ENCODE data around the gene CTDSP2.
A peak's percentile ranks its signal among the peaks of the same experiment; 100 is the strongest.
"Not testable (repeated sequence)": the region's sequence is repeated elsewhere in the genome, so short reads cannot be mapped to it uniquely, and the experiment has no call there.

The CTDSP2 gene

GRCh38 chr12:57869298-57869926, 22.9 kb upstream of the CTDSP2 start:
- Mint-ChIP-seq H3K36me3 (no peaks in the 10 kb centered on the region), H3K27me3 (peaks cover 11 to 19% of the 10 kb centered on the region in 2 donors), H3K4me3 (no peak overlapping the region), H3K27ac (no peak overlapping the region), H3K9me3 (no peaks in the 10 kb centered on the region), H3K4me1 (peaks cover 5 to 6% of the 10 kb centered on the region in 2 donors)
- DNase-seq, result no peak
- no peak for ATAC-seq (replicated peaks)

DNA sequence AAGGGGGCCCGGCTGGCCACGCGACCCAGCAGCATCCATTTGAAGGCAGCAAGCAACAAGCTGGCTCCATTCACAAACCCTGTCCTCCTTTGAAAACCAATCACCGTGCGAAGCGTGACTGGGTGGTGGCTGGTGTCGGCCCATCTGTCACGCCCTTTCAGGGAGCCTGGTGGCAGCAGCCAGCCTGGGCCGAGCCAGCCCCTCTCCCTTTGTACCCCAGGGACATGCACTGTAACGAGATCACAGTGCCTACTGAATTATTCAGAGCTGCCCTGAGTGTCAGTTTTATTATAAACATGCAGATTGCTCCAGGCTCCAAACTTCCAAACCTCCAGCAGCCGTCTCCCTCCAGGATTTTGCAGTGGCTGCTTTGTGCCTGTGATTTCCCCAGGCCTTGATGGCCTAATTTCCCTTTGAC, 22.3 kb upstream of the CTDSP2 start:
- ATAC-seq (replicated peaks) (no peak), DNase-seq (no peak)
- H3K4me1 Mint-ChIP-seq, result peaks cover 0 to 4% of the 10 kb centered on the region in 2 donors
- H3K9me3 Mint-ChIP-seq, result no peaks in the 10 kb centered on the region
- no peaks in the 10 kb centered on the region for H3K36me3 Mint-ChIP-seq
- peaks cover 17 to 21% of the 10 kb centered on the region in 2 donors for H3K27me3 Mint-ChIP-seq
- H3K4me3 Mint-ChIP-seq, result no peak overlapping the region
- no peak overlapping the region for H3K27ac Mint-ChIP-seq

DNA sequence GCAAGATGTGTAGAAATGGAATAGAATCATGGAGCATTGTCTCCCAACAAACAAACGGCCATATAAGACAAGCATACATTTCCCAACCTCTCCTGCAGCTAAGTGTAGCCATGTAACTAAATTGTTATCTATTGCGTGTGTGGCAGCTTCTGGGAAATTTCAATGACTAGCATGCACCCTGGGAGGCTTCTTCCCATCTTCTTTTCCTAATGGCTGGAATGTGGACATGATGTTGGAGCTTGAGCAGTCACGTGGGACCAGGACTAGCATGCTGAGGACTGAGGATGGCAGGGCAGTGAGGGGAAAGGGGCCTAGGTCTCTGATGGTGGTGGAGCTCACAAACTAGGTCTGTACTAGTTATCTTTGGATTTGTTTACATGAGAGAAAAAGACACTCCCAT, 21.7 kb upstream of the CTDSP2 start:
- Mint-ChIP-seq H3K27me3 (peaks cover 21 to 27% of the 10 kb centered on the region in 2 donors), H3K4me3 (no peak overlapping the region), H3K27ac (no peak overlapping the region), H3K9me3 (no peaks in the 10 kb centered on the region), H3K4me1 (peaks cover 0 to 4% of the 10 kb centered on the region in 2 donors), H3K36me3 (no peaks in the 10 kb centered on the region)
- ATAC-seq (replicated peaks) (no peak), DNase-seq (no peak)

- Mint-ChIP-seq H3K4me3 (no peak overlapping the region), H3K9me3 (no peaks in the 10 kb centered on the region), H3K4me1 (peaks cover 0 to 4% of the 10 kb centered on the region in 2 donors), H3K27ac (no peak overlapping the region), H3K36me3 (no peaks in the 10 kb centered on the region), H3K27me3 (peaks cover 30 to 33% of the 10 kb centered on the region in 2 donors)
- DNase-seq (no peak), ATAC-seq (replicated peaks) (no peak)
Observed at GRCh38 chr12:57866308-57867019, 19.9 kb upstream of the CTDSP2 start.

DNA sequence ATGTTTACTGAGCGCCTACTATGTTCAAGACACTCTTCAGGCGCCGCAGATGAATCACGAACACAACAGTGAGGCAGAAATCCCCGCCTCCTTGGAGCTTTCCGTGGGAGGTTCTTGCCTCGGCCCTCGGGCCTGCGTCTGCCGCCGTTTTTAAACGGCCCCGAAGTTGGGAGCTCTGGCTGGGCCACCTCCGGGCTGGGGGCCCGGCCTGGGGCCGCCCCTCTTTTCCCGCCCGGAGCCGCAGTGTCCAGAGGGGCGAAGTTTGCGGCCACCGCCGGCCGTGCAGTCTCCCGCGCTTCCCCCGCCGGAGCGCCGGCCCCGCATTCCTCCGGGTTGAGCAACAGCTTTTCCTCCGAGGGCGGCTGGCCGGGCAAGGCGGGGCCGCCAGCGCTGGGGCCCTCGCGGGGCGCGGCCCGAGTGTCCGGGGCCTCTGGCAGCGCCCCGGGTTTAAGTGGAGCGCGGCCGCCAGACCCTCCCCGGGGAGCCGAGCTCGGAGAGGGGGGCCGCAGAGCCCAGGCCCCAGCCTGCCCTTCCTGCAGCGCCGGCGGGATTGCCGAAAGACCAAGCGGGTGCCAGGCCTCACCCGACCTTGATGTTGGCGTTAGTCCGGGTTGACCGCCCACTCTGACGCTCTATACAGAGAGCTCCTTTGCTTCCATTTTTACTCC, 18.7 kb upstream of the CTDSP2 start:
- peak overlapping the region; percentile 78 to 82 for H3K4me3 Mint-ChIP-seq
- peak; percentile 33 for DNase-seq
- H3K9me3 Mint-ChIP-seq, result no peaks in the 10 kb centered on the region
- H3K4me1 Mint-ChIP-seq, result peaks cover 0 to 4% of the 10 kb centered on the region in 2 donors
- H3K36me3 Mint-ChIP-seq, result no peaks in the 10 kb centered on the region
- peak overlapping the region; percentile 67 for H3K27ac Mint-ChIP-seq
- H3K27me3 Mint-ChIP-seq, result peaks cover 33 to 36% of the 10 kb centered on the region in 2 donors
- ATAC-seq (replicated peaks), result peak; percentile 84 to 91

- Mint-ChIP-seq H3K4me3 (peak overlapping the region; percentile 78 to 82), H3K4me1 (peaks cover 0 to 4% of the 10 kb centered on the region in 2 donors), H3K36me3 (no peaks in the 10 kb centered on the region), H3K27ac (no peak overlapping the region), H3K9me3 (no peaks in the 10 kb centered on the region), H3K27me3 (peaks cover 39 to 43% of the 10 kb centered on the region in 2 donors)
- DNase-seq (no peak), ATAC-seq (replicated peaks) (peak; percentile 17 to 37)
Observed at GRCh38 chr12:57864442-57865083, 18.0 kb upstream of the CTDSP2 start.

GRCh38 chr12:57863676-57864075, 17.1 kb upstream of the CTDSP2 start:
- Mint-ChIP-seq H3K36me3 (no peaks in the 10 kb centered on the region), H3K4me1 (peaks cover 0 to 4% of the 10 kb centered on the region in 2 donors), H3K9me3 (no peaks in the 10 kb centered on the region), H3K27me3 (peaks cover 43 to 48% of the 10 kb centered on the region in 2 donors), H3K4me3 (no peak overlapping the region), H3K27ac (no peak overlapping the region)
- DNase-seq, result no peak
- no peak for ATAC-seq (replicated peaks)

DNA sequence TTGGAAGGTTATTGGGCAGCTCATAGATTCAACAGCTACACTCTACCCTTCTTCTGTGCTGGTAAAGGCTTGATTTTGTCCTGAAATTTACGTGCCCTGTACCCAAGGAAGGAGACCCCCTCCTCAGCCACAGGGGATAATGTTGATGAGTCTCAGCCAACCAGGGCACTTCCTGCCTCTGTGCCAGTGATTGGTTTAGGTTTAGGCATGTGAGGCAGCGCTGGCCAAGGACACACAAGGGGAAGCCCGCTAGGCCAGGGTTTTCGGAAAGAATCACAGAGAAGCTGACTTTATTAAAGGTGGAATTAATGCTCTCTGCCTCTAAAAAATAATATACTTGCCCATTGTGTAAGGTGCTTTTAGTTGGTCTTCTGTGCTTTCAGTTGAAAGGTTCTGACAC, 15.4 kb upstream of the CTDSP2 start:
- Mint-ChIP-seq H3K4me3 (no peak overlapping the region), H3K4me1 (peaks cover 0 to 4% of the 10 kb centered on the region in 2 donors), H3K9me3 (no peaks in the 10 kb centered on the region), H3K27me3 (peaks cover 36 to 41% of the 10 kb centered on the region in 2 donors), H3K27ac (no peak overlapping the region), H3K36me3 (no peaks in the 10 kb centered on the region)
- DNase-seq, result no peak
- no peak for ATAC-seq (replicated peaks)

DNA sequence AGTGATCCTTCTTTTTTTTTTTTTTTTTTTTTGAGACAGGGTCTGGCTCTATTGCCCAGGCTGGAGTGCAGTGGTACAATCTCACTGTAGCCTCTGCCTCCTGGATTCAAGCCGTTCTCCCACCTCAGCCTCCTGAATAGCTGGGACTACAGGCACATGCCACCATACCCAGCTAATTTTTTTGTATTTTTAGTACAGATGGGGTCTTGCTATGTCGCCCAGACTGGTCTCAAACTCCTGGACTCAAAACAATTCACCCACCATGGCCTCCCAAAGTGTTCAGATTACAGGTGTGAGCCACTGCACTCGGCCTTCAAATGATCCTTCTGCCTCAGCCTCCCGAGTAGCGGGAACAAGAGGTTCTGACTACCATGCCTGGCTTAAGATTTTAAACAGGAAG, 14.4 kb upstream of the CTDSP2 start:
- not testable (repeated sequence) for DNase-seq; H3K9me3 Mint-ChIP-seq; H3K4me1 Mint-ChIP-seq; ATAC-seq (replicated peaks); H3K36me3 Mint-ChIP-seq; H3K4me3 Mint-ChIP-seq; H3K27ac Mint-ChIP-seq
- peaks cover 36 to 52% of the 10 kb centered on the region in 2 donors for H3K27me3 Mint-ChIP-seq

- no peak for DNase-seq
- H3K4me3 Mint-ChIP-seq, result no peak overlapping the region
- no peaks in the 10 kb centered on the region for H3K9me3 Mint-ChIP-seq
- no peaks in the 10 kb centered on the region for H3K36me3 Mint-ChIP-seq
- no peak overlapping the region for H3K27ac Mint-ChIP-seq
- no peak for ATAC-seq (replicated peaks)
- peaks cover 0 to 3% of the 10 kb centered on the region in 2 donors for H3K4me1 Mint-ChIP-seq
- peaks cover 42 to 50% of the 10 kb centered on the region in 2 donors for H3K27me3 Mint-ChIP-seq
Observed at GRCh38 chr12:57859121-57859520, 12.6 kb upstream of the CTDSP2 start.

DNA sequence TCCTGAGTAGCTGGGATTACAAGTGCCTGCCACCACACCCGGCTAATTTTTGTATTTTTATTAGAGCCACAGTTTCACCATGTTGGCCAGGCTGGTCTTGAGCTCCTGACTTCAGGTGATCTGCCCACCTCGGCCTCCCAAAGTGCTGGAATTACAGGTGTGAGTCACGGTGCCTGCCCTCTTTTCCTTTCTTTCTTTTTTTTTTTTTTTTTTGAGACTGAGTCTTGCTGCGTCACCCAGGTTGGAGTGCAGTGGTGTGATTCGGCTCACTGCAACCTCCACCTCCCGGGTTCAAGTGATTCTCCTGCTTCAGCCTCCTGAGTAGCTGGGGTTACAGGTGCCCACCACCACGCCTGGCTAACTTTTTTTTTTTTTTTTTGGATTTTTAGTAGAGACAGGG, 11.6 kb upstream of the CTDSP2 start:
- DNase-seq; H3K36me3 Mint-ChIP-seq; H3K9me3 Mint-ChIP-seq; H3K4me1 Mint-ChIP-seq; H3K4me3 Mint-ChIP-seq; ATAC-seq (replicated peaks); H3K27ac Mint-ChIP-seq: not testable (repeated sequence)
- H3K27me3 Mint-ChIP-seq, result peaks cover 41 to 50% of the 10 kb centered on the region in 2 donors

- H3K4me3 Mint-ChIP-seq, result no peak overlapping the region
- peaks cover 22 to 38% of the 10 kb centered on the region in 2 donors for H3K4me1 Mint-ChIP-seq
- no peaks in the 10 kb centered on the region for H3K9me3 Mint-ChIP-seq
- DNase-seq, result no peak
- peaks cover 41 to 60% of the 10 kb centered on the region in 2 donors for H3K27me3 Mint-ChIP-seq
- H3K27ac Mint-ChIP-seq, result no peak overlapping the region
- ATAC-seq (replicated peaks), result no peak
- no peaks in the 10 kb centered on the region for H3K36me3 Mint-ChIP-seq
Observed at GRCh38 chr12:57854965-57855364, 8.4 kb upstream of the CTDSP2 start.

- H3K9me3 Mint-ChIP-seq, result no peaks in the 10 kb centered on the region
- DNase-seq (no peak), ATAC-seq (replicated peaks) (no peak)
- H3K27me3 Mint-ChIP-seq, result peaks cover 31 to 50% of the 10 kb centered on the region in 2 donors
- no peak overlapping the region for H3K27ac Mint-ChIP-seq
- no peaks in the 10 kb centered on the region for H3K36me3 Mint-ChIP-seq
- no peak overlapping the region for H3K4me3 Mint-ChIP-seq
- peaks cover 22 to 38% of the 10 kb centered on the region in 2 donors for H3K4me1 Mint-ChIP-seq
Observed at GRCh38 chr12:57853864-57854556, 7.5 kb upstream of the CTDSP2 start.
